Activated naive CD8-positive, alpha-beta T cell (primary cell): ENCODE results near the gene LRRC4C.

Experiments
- H3K27ac Mint-ChIP-seq: one replicate; pipeline ENCODE4 v1.8.0; 2021; ENCODE audit warnings: mixed read lengths
- H3K27me3 Mint-ChIP-seq: one replicate; pipeline ENCODE4 v1.8.0; 2021; ENCODE audit warnings: mixed read lengths
- H3K36me3 Mint-ChIP-seq: one replicate; pipeline ENCODE4 v1.8.0; 2021; ENCODE audit warnings: mixed read lengths
- H3K4me1 Mint-ChIP-seq: one replicate; pipeline ENCODE4 v1.8.0; 2021; ENCODE audit warnings: low read depth, mixed read lengths
- H3K4me3 Mint-ChIP-seq: one replicate; pipeline ENCODE4 v1.8.0; 2021; ENCODE audit warnings: mild to moderate bottlenecking, mixed read lengths
- H3K9me3 Mint-ChIP-seq: one replicate; pipeline ENCODE4 v1.8.0; 2021; ENCODE audit warnings: low read depth, mixed read lengths

Gene LRRC4C

DNA sequence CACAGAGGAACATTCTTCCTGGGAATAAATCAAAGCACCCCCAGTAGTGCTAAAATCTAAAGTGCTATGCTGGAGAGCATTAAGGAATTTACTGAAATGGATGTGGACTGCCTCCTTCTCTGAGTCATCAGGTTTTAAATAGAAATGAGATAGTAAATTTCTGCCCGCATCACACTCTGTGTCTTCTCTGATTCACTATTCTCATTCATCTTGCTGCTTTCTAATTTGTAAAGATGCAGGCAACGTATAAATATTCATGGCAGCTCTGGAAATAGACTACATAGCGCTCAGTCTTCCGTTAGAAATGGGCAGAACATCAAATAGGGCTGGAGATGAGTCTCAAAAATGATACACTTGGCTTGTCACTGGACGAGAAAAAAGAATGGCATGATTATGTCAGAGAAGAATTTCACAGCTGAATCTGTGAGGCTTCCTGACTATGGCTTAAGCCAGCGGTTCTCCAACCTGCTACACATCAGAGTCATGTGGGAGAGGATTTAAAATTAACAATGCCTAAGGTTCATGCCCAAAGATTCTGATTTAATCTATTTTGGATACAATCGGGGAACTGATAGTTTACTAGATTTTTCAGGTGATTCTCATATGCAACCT is 178.2 kb downstream of the LRRC4C start:
- Mint-ChIP-seq H3K27me3 (no peaks in the 10 kb centered on the region), H3K4me3 (no peak overlapping the region), H3K9me3 (no peaks in the 10 kb centered on the region), H3K36me3 (no peaks in the 10 kb centered on the region), H3K4me1 (no peaks in the 10 kb centered on the region), H3K27ac (no peak overlapping the region)

DNA sequence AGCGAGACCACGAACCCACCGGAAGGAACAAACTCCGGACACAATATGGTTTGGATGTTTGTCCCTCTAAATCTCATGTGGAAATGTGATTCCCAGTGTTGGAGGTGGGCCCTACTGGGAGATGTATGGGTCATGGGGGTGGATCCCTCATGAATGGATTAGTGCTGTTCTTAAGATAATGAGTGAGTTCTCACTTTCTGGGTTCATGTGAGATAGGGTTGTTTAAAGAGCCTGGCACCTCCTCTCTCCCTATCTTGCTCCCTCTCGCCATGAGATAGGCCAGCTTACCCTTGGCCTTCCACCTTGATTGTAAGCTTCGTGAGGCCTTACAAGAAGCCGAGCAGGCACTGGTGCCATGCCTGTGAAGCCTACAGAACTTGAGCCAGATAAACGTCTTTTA is 184.6 kb downstream of the LRRC4C start:
- H3K9me3 Mint-ChIP-seq, result no peaks in the 10 kb centered on the region
- H3K27ac Mint-ChIP-seq, result no peak overlapping the region
- no peak overlapping the region for H3K4me3 Mint-ChIP-seq
- H3K4me1 Mint-ChIP-seq, result no peaks in the 10 kb centered on the region
- H3K36me3 Mint-ChIP-seq, result no peaks in the 10 kb centered on the region
- H3K27me3 Mint-ChIP-seq, result no peaks in the 10 kb centered on the region

DNA sequence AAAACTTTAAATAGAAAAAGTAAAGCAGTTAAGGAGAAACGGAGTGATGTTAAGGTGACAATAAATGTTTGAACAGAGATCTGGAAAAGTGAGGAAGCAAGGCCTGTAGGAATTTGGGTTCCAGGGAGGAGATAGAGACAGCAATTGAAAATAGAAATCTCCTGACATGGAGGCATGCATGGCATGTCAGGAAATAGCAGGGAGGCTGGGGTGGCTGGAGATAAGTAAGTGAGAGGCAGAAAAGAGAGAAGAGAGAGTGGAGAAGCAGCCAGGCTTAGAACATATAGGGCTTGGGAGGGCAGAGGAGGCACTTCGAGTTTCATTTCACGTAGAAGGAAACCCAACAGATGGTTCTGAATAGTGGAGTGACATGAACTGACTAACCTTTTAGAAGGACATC is 185.5 kb downstream of the LRRC4C start:
- Mint-ChIP-seq H3K27me3 (no peaks in the 10 kb centered on the region), H3K9me3 (no peaks in the 10 kb centered on the region), H3K4me3 (no peak overlapping the region), H3K27ac (no peak overlapping the region), H3K4me1 (no peaks in the 10 kb centered on the region), H3K36me3 (no peaks in the 10 kb centered on the region)

DNA sequence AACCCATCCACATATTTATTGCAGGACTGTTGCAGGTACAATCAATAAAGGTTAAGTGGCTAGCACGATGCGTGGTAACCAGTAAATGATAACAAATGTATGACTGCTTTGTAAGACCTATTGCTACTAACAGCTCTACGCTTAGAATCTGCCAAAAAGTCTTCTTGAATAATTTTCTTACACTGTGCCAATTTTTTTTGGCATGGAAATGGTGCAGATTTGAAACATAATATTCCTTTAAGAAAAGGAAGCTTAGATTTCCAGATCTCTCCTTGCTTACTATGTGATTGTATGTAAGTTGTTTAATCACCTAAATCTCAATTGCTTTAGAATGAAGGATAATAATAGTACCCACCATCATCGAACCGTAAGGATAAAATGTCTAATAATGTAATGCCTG is 192.0 kb downstream of the LRRC4C start:
- H3K4me1 Mint-ChIP-seq, result no peaks in the 10 kb centered on the region
- H3K9me3 Mint-ChIP-seq, result peaks cover 10% of the 10 kb centered on the region
- H3K36me3 Mint-ChIP-seq, result no peaks in the 10 kb centered on the region
- H3K27ac Mint-ChIP-seq, result no peak overlapping the region
- H3K27me3 Mint-ChIP-seq, result no peaks in the 10 kb centered on the region
- H3K4me3 Mint-ChIP-seq, result no peak overlapping the region

DNA sequence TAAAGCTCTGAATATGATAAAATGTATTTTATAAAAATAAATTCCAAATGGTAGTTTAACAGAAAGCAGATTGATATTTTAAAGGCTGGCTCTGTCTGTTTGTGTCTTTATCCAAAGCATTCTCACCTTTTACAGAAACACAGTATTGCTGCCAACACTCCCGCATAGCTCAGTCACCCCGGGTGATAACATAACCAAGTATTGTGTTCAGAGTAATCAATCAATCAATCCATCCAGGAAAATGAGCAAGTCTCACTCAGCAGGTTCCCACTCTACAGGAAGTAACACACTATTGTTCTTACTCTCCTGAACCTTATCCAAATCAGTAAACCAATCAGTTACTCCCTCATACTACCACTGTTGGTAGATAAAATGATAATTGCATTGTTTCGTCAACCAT is 203.4 kb downstream of the LRRC4C start:
- Mint-ChIP-seq H3K4me3 (no peak overlapping the region), H3K27me3 (no peaks in the 10 kb centered on the region), H3K36me3 (no peaks in the 10 kb centered on the region), H3K4me1 (no peaks in the 10 kb centered on the region), H3K9me3 (peaks cover 20% of the 10 kb centered on the region), H3K27ac (no peak overlapping the region)

DNA sequence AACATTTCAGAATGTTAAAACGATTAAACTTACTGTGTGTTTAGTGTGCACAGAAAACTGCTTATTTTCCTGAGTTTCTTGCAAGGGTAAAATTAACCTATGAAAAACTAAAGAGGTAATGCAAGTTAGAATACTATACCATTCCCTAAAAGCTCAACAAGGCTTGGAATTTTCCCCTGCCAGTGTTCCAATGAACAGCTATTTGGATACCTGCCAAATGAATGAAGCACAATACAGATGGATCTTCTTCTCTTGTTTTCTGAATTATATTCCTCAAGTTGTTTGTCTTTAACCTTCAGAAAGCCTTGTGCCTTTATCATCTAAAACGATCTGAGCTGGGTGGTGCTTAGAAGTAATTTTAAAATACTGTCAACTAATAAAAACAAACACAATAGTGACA is 204.5 kb downstream of the LRRC4C start:
- peaks cover 17% of the 10 kb centered on the region for H3K9me3 Mint-ChIP-seq
- H3K36me3 Mint-ChIP-seq, result no peaks in the 10 kb centered on the region
- no peak overlapping the region for H3K27ac Mint-ChIP-seq
- no peak overlapping the region for H3K4me3 Mint-ChIP-seq
- H3K4me1 Mint-ChIP-seq, result no peaks in the 10 kb centered on the region
- no peaks in the 10 kb centered on the region for H3K27me3 Mint-ChIP-seq

DNA sequence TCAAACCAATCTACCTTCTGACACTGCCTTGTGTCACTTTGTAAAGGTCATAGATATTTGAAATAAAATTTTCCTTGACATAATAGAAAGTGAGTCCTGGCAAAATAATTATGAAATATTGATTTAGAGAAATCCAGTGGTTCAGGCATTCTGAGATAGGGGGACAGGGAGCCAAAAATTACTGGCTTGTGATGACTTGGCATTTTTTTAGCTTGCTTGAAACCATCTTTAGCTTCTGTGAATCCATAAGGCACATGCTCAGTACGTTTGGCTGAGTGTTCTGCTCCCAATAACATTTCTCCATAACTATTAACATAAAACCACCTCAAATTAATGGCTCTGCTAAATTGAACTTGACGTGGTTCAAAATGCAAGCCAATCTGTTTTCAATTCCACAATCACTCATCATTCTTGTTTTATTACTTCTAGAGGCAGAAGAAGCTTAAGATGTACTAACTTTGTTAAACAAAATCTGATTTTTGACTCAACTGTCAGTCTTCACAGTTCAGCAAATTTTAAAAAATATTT is 209.0 kb downstream of the LRRC4C start:
- no peak overlapping the region for H3K27ac Mint-ChIP-seq
- H3K36me3 Mint-ChIP-seq, result no peaks in the 10 kb centered on the region
- no peaks in the 10 kb centered on the region for H3K27me3 Mint-ChIP-seq
- no peak overlapping the region for H3K4me3 Mint-ChIP-seq
- no peaks in the 10 kb centered on the region for H3K4me1 Mint-ChIP-seq
- peaks cover 18% of the 10 kb centered on the region for H3K9me3 Mint-ChIP-seq

DNA sequence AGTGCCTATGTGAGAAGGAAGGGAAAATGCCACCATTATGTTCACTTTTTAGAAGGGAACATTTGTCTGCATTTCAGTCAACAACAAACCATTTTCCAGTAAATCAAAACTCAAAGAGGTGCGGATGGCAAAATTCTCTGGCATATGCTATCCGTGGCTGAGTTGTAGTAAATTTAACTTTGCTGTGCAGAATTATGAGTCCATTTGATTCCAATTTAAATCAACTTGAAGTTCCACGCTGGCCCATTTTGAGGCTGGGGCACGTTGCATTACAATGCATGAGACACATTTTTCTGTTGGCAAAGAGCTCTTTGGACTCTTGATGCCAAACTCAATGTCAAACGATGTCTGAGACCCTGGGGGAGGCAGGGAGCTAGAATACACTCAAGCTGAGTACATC is 211.8 kb downstream of the LRRC4C start:
- no peaks in the 10 kb centered on the region for H3K27me3 Mint-ChIP-seq
- H3K4me3 Mint-ChIP-seq, result no peak overlapping the region

DNA sequence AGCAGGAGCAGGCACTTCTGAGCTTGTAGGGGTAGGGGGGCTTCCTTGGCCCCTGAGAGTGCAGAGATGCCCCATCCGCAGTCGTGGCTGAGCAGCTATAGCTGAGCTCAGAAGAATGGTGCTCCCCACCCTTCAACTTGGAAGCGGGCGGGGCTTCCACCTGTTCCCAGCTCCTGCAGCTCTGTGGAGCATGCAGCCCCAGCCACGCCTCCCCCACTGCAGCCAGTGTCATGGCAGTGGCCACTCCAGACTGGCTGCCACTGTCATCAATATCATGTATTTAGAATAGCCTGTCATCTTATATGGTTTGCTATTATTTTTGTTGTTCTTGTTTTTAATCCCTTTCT is 213.1 kb downstream of the LRRC4C start:
- no peak overlapping the region for H3K4me3 Mint-ChIP-seq
- H3K27me3 Mint-ChIP-seq, result no peaks in the 10 kb centered on the region
- no peaks in the 10 kb centered on the region for H3K4me1 Mint-ChIP-seq
- no peak overlapping the region for H3K27ac Mint-ChIP-seq
- H3K36me3 Mint-ChIP-seq, result no peaks in the 10 kb centered on the region
- H3K9me3 Mint-ChIP-seq, result peaks cover 10% of the 10 kb centered on the region

More for the DNA sequence above, 211.8 kb downstream of the LRRC4C start:
- H3K36me3 Mint-ChIP-seq, result no peaks in the 10 kb centered on the region
- no peak overlapping the region for H3K27ac Mint-ChIP-seq
- H3K9me3 Mint-ChIP-seq, result peaks cover 13% of the 10 kb centered on the region
- no peaks in the 10 kb centered on the region for H3K4me1 Mint-ChIP-seq

DNA sequence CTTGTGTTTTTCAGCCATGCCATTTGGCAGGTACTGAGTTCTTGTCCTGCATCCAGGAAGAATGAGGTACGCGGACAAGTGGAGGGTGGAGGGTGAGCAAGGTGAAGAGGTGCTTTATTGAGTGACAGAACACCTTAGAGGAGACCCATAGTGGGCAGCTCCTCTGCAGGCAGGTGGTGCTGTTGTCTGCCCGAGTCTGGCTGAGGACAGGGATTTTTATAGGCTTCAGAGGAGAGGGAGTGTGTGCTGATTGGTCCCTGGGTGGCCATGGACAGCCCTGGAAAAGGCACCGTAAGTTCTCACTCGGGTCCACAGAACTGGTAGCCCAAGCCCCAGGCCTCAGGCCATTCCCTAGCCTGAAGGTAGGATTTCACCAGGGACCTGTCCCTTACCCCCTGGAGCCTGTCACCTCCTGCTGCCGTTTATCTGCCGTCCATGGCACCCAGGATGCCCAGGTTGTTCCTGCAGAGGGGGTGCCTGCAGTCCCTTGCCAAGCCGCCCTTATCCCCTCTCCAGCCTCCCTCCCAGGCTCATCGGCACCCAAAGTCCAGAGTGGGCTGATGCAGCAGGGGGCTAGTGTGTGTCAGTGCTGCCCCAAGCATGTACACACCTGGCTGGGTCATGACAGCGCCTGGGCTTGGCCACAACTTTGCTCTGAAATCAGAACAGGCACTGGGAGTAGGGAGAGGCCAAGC is 213.6 kb downstream of the LRRC4C start:
- Mint-ChIP-seq H3K36me3 (no peaks in the 10 kb centered on the region), H3K27ac (no peak overlapping the region), H3K9me3 (peaks cover 9% of the 10 kb centered on the region), H3K4me1 (no peaks in the 10 kb centered on the region), H3K27me3 (no peaks in the 10 kb centered on the region), H3K4me3 (no peak overlapping the region)

DNA sequence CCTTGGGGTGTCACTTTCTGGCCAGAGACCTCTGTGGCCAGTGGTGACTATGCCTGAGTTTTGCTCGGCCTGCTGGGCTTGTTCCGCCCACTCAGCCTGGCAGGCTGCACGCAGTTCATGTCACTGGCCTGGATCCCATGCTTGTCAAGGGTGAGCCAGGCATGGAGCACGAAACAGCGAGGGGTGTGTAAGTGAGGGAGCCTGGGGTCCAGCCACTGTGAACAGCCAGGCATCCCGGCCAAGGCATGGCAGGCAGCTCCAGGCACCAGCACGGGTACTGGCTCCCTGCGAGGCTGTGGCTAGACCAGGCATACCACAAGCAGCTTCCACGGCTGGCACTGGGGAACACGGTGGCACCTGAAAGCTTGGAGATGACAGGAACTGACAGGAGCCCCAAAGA is 214.3 kb downstream of the LRRC4C start:
- no peak overlapping the region for H3K27ac Mint-ChIP-seq
- no peaks in the 10 kb centered on the region for H3K4me1 Mint-ChIP-seq
- no peaks in the 10 kb centered on the region for H3K36me3 Mint-ChIP-seq
- no peaks in the 10 kb centered on the region for H3K27me3 Mint-ChIP-seq
- no peak overlapping the region for H3K4me3 Mint-ChIP-seq
- H3K9me3 Mint-ChIP-seq, result peaks cover 9% of the 10 kb centered on the region

DNA sequence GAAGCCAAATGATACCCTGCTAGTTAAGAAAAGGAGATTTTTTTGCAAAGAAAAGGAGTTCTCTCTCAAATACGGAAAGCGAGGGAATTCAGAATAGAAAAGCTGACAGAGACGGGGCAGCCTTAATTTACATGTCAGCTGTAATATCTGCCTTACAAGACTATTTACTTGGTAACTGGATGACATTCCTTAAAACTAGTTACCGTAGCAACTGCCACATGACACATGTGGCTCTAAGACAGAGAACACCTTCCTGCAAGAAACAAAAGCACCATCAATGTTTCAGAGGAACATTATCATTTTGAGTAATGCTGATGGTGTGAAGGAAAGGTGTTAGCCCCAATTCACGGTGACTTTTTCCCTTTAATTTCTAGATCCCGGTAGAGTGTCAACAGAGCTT is 222.1 kb downstream of the LRRC4C start:
- Mint-ChIP-seq H3K4me3 (no peak overlapping the region), H3K9me3 (peaks cover 10% of the 10 kb centered on the region), H3K36me3 (no peaks in the 10 kb centered on the region), H3K27ac (no peak overlapping the region), H3K4me1 (no peaks in the 10 kb centered on the region), H3K27me3 (no peaks in the 10 kb centered on the region)

DNA sequence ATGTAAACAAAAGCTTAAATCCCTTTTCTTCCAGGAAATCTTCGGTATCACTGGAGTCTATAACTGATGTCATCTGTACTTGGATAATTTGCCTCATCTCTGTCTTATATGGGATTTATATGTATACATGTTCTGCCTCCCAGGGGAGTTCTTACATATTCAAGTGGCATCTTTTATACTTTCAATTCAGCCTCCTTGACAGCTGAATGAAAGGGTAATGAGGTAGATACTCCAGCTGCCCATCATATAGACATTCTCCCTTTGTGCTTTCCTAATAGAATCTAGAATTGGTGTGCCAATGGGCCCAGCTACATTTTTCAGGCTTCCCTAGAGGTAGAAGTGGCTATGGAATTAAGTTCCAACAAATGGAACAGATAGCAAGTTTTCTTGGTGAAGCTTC is 223.8 kb downstream of the LRRC4C start:
- Mint-ChIP-seq H3K27ac (no peak overlapping the region), H3K36me3 (no peaks in the 10 kb centered on the region), H3K9me3 (peaks cover 14% of the 10 kb centered on the region), H3K4me3 (no peak overlapping the region), H3K4me1 (no peaks in the 10 kb centered on the region), H3K27me3 (no peaks in the 10 kb centered on the region)

DNA sequence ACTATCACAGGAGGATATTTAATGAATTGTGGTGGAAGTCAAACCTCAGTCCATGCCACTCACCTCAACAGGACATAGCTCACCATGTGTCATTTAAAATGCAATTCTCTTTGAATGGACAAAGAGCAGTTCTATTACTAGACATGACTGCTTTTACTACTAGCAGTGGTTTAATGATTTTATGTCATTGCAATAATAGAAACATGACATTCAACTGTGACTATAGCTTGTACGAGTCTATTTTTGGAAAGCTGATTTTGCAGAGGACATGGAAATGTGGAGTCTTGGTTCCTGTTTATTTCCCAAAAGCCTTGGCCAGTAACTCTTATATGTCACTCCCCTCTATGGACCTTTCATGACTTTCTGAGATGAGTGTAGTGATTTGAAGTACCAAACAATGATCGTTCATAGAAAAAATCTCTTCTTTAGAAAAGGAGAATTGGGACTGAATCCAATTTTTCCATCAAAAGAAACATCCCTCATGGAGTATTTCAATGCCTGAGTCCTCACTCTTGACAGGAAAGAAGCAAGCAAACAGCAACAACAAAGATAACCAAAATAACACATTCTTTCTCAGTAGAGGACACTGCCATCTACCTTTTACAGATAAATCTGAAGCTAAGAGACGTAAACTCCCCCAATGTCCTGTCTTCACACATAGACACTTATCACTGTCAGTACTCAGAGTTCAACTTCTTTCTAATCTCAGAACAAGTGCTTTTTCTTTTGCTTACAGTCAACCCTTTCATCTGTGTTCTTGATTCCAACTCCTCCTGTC is 233.4 kb downstream of the LRRC4C start:
- Mint-ChIP-seq H3K27ac (no peak overlapping the region), H3K9me3 (peaks cover 28% of the 10 kb centered on the region), H3K4me3 (no peak overlapping the region), H3K36me3 (no peaks in the 10 kb centered on the region), H3K27me3 (no peaks in the 10 kb centered on the region), H3K4me1 (no peaks in the 10 kb centered on the region)

DNA sequence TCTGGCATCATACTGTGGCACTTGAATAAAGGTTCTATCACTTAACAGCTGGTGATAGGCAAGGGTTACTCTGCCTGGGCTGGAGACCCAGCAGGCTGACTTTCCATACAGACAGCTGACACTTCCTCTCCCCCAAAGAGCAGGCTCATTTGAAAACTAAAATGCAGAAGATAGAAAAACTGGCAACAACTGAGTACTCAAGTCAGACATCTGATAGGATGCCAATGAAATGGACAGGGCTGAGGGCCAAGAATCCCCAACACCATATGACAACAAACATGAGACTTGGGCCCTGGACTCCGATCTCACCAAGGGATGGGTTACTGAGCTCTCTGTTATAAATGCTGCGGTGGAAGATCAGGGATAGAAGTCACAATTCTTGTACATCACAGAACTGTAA is 237.2 kb downstream of the LRRC4C start:
- peaks cover 24% of the 10 kb centered on the region for H3K9me3 Mint-ChIP-seq
- H3K27me3 Mint-ChIP-seq, result no peaks in the 10 kb centered on the region
- H3K4me1 Mint-ChIP-seq, result no peaks in the 10 kb centered on the region
- no peak overlapping the region for H3K27ac Mint-ChIP-seq
- H3K36me3 Mint-ChIP-seq, result no peaks in the 10 kb centered on the region
- H3K4me3 Mint-ChIP-seq, result no peak overlapping the region
